Measurements from ENCODE around the gene EMC10. TPM values are rescaled to one million over a fixed set of nuclear protein-coding genes. Genes with fewer than 3 reads are reported as not detected.
A peak's percentile ranks its signal among the peaks of the same experiment; 100 is the strongest.

The EMC10 gene
- total RNA-seq, 1 donor from 2014 or later: 76.0 TPM

GRCh38 chr19:50475736-50476223 is 527 bp upstream of the EMC10 start:
- Mint-ChIP-seq H3K9me3 (no peaks in the 10 kb centered on the region), H3K36me3 (ENCODE audit: low read depth) (peaks cover 27% of the 10 kb centered on the region), H3K27me3 (ENCODE audit: low read depth) (no peaks in the 10 kb centered on the region), H3K27ac (peak overlapping the region; percentile 60), H3K4me3 (ENCODE audit: low read depth) (peak overlapping the region; percentile 99), H3K4me1 (ENCODE audit: low read depth) (peaks cover 10% of the 10 kb centered on the region)
- intact Hi-C loops (cut with micrococcal nuclease): loop anchor here (1.0 kb wide), 2 partner anchors 36 to 118 kb away; partner anchors contain the start of gene JOSD2
- DNase-seq (ENCODE audit: low spot score): no peak

DNA sequence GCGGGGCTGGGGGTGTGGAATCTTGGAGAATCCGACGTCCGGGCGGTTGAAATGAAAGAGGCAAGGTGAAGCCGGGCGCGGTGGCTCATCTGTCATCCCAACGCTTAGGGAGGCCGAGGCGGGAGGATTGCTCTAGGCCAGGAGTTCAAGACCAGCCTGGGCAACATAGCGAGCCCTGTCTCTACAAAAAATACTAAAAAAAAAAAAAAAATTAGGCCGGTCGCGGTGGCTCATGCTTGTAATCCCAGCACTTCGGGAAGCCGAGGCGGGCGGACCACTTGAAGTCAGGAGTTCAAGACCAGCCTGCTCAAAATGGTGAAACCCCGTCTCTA is 566 bp downstream of the EMC10 start:
- Mint-ChIP-seq H3K9me3 (no peaks in the 10 kb centered on the region), H3K27me3 (ENCODE audit: low read depth) (no peaks in the 10 kb centered on the region), H3K27ac (peak overlapping the region; percentile 77), H3K36me3 (ENCODE audit: low read depth) (peaks cover 32% of the 10 kb centered on the region), H3K4me1 (ENCODE audit: low read depth) (peaks cover 10% of the 10 kb centered on the region), H3K4me3 (ENCODE audit: low read depth) (peak overlapping the region; percentile 99)
- no peak for DNase-seq (ENCODE audit: low spot score)
- intact Hi-C loops (cut with micrococcal nuclease): loop anchor here (1.0 kb wide), 2 partner anchors 34 to 120 kb away; partner anchors contain the start of gene JOSD2

DNA sequence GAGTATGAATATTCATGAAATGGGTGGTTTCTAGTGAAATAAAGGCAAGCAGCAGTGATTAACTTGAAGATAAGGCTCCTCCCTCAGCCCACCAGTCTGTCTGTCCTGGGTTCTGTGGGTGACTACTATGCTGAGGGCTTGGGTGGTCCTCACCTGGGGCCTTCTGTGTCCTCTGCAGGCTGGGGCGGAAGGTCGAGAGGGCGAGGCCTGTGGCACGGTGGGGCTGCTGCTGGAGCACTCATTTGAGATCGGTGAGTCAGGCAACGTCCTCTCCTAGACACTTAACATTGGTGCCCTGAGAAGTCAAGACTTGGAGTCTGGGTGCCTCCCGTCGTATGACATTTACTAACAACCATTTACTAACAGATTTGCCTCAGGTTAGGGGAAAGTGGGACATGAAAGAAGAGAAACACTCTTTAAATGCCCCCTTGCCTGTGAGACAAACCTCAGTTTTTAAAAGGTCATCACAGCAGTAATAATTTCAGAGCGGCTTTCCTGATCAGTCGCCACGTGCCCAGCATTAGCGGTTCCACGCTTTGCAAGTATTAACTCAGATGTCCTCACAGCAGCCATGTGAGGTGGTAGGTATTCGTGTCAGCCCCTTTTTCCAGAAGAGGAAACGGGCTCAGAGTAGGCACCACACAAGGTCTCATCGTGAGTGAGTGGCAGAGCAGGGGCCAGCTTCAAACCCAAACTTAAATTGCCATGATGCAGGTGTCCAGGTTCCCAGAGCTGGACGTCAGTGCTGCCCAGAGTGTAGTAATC is 1.6 kb downstream of the EMC10 start:
- H3K27me3 Mint-ChIP-seq (ENCODE audit: low read depth): no peaks in the 10 kb centered on the region

DNA sequence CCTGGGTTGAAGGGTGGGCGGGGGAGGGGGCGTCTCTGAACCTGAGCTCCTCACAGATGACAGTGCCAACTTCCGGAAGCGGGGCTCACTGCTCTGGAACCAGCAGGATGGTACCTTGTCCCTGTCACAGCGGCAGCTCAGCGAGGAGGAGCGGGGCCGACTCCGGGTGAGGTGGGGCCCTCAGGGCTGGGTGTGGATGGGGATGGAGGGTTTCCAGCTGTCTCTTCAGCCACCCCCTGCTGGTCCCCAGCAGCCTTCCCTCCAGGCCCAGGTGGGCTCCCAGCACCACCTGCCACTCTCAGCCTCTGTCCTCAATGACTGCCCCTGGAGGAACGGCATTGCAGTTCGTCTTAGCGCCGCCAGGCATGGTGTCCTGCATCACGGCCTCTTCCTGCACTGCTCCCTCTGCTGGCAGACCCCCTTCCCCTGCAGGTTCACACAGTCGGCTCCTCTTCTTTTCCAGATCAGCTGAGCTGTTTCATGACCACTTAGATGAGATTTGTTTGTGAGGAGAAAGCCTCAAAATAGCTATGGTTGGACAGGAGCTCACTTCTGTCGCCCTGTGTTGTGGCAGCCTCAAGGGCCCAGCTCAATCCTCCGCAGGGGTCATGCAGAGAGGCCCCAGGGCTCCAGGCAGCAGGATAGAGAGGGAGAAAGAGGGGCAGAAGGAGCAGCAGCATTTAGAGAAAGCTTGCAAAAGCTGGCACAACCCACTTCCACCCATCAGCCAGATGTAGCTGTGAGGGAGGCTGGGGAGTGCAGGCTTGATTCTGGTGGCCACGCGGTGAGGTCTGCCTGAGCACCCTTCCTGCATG is 2.8 kb downstream of the EMC10 start:
- no peaks in the 10 kb centered on the region for H3K27me3 Mint-ChIP-seq (ENCODE audit: low read depth)
- intact Hi-C loops (cut with micrococcal nuclease): no loop called here
- no peak overlapping the region for H3K4me3 Mint-ChIP-seq (ENCODE audit: low read depth)
- no peaks in the 10 kb centered on the region for H3K9me3 Mint-ChIP-seq
- DNase-seq (ENCODE audit: low spot score): no peak
- no peak overlapping the region for H3K27ac Mint-ChIP-seq
- H3K4me1 Mint-ChIP-seq (ENCODE audit: low read depth): peaks cover 10% of the 10 kb centered on the region
- peaks cover 44% of the 10 kb centered on the region for H3K36me3 Mint-ChIP-seq (ENCODE audit: low read depth)

More for the DNA sequence above, 1.6 kb downstream of the EMC10 start:
- H3K4me1 Mint-ChIP-seq (ENCODE audit: low read depth): peaks cover 10% of the 10 kb centered on the region
- H3K36me3 Mint-ChIP-seq (ENCODE audit: low read depth): peaks cover 38% of the 10 kb centered on the region
- peak overlapping the region; percentile 99 for H3K4me3 Mint-ChIP-seq (ENCODE audit: low read depth)
- H3K9me3 Mint-ChIP-seq: no peaks in the 10 kb centered on the region
- peak overlapping the region; percentile 21 for H3K27ac Mint-ChIP-seq
- intact Hi-C loops (cut with micrococcal nuclease): no loop called here
- no peak for DNase-seq (ENCODE audit: low spot score)

DNA sequence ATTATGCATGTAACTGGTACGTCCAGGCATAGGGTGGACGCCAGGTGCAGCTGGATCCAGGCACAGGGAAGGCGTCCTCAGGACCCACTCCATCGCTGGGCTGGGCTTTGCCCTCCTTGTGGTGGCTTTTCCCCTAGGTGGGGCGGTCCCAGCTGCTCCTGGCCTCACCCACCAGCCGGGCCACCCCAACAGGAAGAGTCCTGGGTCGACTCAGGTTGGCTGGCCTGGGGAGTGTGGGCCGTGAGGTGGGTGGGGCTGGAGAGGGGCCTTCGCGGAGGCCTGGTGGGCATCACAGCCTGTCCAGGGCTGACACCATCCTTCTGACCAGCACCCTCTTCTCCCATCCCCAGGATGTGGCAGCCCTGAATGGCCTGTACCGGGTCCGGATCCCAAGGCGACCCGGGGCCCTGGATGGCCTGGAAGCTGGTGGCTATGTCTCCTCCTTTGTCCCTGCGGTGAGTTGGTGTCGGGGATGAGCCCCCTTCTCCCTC is 3.5 kb downstream of the EMC10 start:
- Mint-ChIP-seq H3K27ac (no peak overlapping the region), H3K4me3 (ENCODE audit: low read depth) (no peak overlapping the region), H3K36me3 (ENCODE audit: low read depth) (peaks cover 50% of the 10 kb centered on the region), H3K9me3 (no peaks in the 10 kb centered on the region), H3K27me3 (ENCODE audit: low read depth) (no peaks in the 10 kb centered on the region), H3K4me1 (ENCODE audit: low read depth) (peaks cover 10% of the 10 kb centered on the region)
- intact Hi-C loops (cut with micrococcal nuclease): no loop called here
- DNase-seq (ENCODE audit: low spot score): no peak

GRCh38 chr19:50480281-50481111 is 4.2 kb downstream of the EMC10 start:
- Mint-ChIP-seq H3K9me3 (no peaks in the 10 kb centered on the region), H3K36me3 (ENCODE audit: low read depth) (peaks cover 57% of the 10 kb centered on the region), H3K4me1 (ENCODE audit: low read depth) (peaks cover 10% of the 10 kb centered on the region), H3K27ac (no peak overlapping the region), H3K4me3 (ENCODE audit: low read depth) (no peak overlapping the region), H3K27me3 (ENCODE audit: low read depth) (no peaks in the 10 kb centered on the region)
- no peak for DNase-seq (ENCODE audit: low spot score)
- intact Hi-C loops (cut with micrococcal nuclease): no loop called here

- DNase-seq (ENCODE audit: low spot score): no peak
- intact Hi-C loops (cut with micrococcal nuclease): no loop called here
- H3K27me3 Mint-ChIP-seq (ENCODE audit: low read depth): no peaks in the 10 kb centered on the region
- H3K4me1 Mint-ChIP-seq (ENCODE audit: low read depth): peaks cover 9% of the 10 kb centered on the region
- no peak overlapping the region for H3K4me3 Mint-ChIP-seq (ENCODE audit: low read depth)
- peaks cover 61% of the 10 kb centered on the region for H3K36me3 Mint-ChIP-seq (ENCODE audit: low read depth)
- peaks cover 2% of the 10 kb centered on the region for H3K9me3 Mint-ChIP-seq
- H3K27ac Mint-ChIP-seq: no peak overlapping the region
These were observed 5.2 kb downstream of the EMC10 start for GRCh38 chr19:50481351-50482149.

DNA sequence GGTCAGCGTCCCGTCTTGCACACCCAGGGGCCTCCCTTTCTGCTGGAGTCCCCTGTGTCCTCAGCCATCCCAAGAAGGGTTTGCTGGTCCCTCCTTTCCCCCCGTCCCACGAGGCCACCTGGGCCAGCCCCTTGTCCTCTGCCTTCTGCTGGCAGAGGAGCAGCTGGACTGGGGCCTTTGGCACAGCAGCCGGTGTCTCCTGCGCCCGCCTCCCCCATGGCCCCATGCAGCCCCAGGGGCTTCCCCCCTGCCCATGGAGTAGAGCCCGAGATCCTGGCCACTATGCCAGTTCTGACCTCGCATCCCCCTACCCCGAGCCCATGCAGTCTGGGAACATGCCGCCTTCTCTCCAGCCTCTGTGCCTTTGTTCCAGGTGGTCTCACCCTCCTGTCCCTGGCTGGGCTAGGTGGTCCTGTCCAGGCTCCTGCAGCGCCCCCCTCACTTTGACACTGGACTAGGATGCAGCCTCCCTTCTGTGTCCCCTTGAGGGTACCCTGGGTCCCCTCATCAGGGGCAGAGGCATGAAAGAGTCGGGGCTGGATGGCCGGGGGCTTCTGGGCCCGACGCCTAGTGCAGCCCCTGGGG is 6.1 kb downstream of the EMC10 start:
- H3K4me3 Mint-ChIP-seq (ENCODE audit: low read depth): no peak overlapping the region
- H3K27ac Mint-ChIP-seq: no peak overlapping the region
- H3K4me1 Mint-ChIP-seq (ENCODE audit: low read depth): peaks cover 5% of the 10 kb centered on the region
- peaks cover 6% of the 10 kb centered on the region for H3K9me3 Mint-ChIP-seq
- H3K27me3 Mint-ChIP-seq (ENCODE audit: low read depth): no peaks in the 10 kb centered on the region
- no peak for DNase-seq (ENCODE audit: low spot score)
- intact Hi-C loops (cut with micrococcal nuclease): no loop called here
- peaks cover 60% of the 10 kb centered on the region for H3K36me3 Mint-ChIP-seq (ENCODE audit: low read depth)

GRCh38 chr19:50482916-50483315 is 6.6 kb downstream of the EMC10 start:
- Mint-ChIP-seq H3K4me3 (ENCODE audit: low read depth) (no peak overlapping the region), H3K27me3 (ENCODE audit: low read depth) (no peaks in the 10 kb centered on the region), H3K36me3 (ENCODE audit: low read depth) (peaks cover 55% of the 10 kb centered on the region), H3K27ac (no peak overlapping the region), H3K4me1 (ENCODE audit: low read depth) (no peaks in the 10 kb centered on the region), H3K9me3 (peaks cover 6% of the 10 kb centered on the region)
- no peak for DNase-seq (ENCODE audit: low spot score)
- intact Hi-C loops (cut with micrococcal nuclease): no loop called here

DNA sequence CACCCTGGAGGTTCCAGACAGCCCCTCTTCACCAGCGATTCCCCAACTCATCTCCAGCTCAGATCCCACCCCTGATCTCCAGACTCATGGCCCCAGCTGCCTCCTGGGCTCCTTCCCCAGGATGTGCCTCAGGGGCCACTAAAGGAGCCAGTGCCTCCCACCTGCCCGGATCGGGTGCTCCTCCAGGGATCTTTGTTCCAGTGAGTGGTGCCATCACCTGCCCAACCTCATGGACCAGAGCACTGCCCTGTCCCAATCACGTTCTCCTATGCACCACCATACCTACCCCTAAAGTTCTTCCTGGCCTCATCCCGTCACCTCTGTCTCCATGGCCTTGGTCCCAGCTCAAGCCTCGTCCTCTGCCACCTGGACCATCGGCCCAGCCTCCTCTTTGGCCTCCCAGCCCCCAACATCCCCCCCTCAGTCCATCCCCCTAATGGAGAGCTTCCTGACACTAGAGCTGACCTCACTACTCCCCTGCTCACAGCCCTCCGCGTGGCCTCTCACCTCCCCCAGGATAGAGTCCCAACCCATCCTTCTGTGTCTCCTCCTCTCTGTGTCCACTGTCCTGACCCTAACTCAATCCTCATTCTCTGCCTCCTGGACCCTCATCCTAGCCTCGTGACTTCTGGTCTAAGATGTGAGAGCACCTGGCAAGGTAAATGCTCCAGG is 9.1 kb downstream of the EMC10 start:
- H3K4me1 Mint-ChIP-seq (ENCODE audit: low read depth): no peaks in the 10 kb centered on the region
- H3K9me3 Mint-ChIP-seq: peaks cover 6% of the 10 kb centered on the region
- intact Hi-C loops (cut with micrococcal nuclease): no loop called here
- H3K27ac Mint-ChIP-seq: no peak overlapping the region
- peaks cover 42% of the 10 kb centered on the region for H3K36me3 Mint-ChIP-seq (ENCODE audit: low read depth)
- no peak overlapping the region for H3K4me3 Mint-ChIP-seq (ENCODE audit: low read depth)
- no peak for DNase-seq (ENCODE audit: low spot score)
- H3K27me3 Mint-ChIP-seq (ENCODE audit: low read depth): no peaks in the 10 kb centered on the region

- peaks cover 6% of the 10 kb centered on the region for H3K4me1 Mint-ChIP-seq (ENCODE audit: low read depth)
- H3K27me3 Mint-ChIP-seq (ENCODE audit: low read depth): peaks cover 6% of the 10 kb centered on the region
- intact Hi-C loops (cut with micrococcal nuclease): no loop called here
- H3K27ac Mint-ChIP-seq: no peak overlapping the region
- H3K9me3 Mint-ChIP-seq: peaks cover 6% of the 10 kb centered on the region
- H3K4me3 Mint-ChIP-seq (ENCODE audit: low read depth): no peak overlapping the region
- DNase-seq (ENCODE audit: low spot score): peak; percentile 39
- peaks cover 35% of the 10 kb centered on the region for H3K36me3 Mint-ChIP-seq (ENCODE audit: low read depth)
These were observed 10.7 kb downstream of the EMC10 start for GRCh38 chr19:50486823-50487515.

Measured in activated T-helper 2 cell treated with anti-CD3 and anti-CD28 coated beads, Interferon-gamma antibody, Interleukin-2, Interleukin-4, amounts not matched to agents 10 μg/mL and 5 μg/mL and 100 μg/mL, durations not matched to agents 14 hours and 24 hours and 36 hours (primary cell).